Neural cell (in vitro differentiated cells): ENCODE measurements around the gene TSPY8.
"Not testable (repeated sequence)": the region's sequence is repeated elsewhere in the genome, so short reads cannot be mapped to it uniquely, and the experiment has no call there.

Experiments
- POLR2AphosphoS5 ChIP-seq: IDR thresholded peaks from 2 replicates; pipeline ENCODE4 v1.6.1; 2012
- TF ChIP-seq, protein P1 (sequence below): fragments of 450-650 bp; IDR thresholded peaks from 2 replicates; pipeline ENCODE4 v1.5.1; 2014; ENCODE audit warnings: antibody characterized with exemption, mild to moderate bottlenecking, moderate library complexity; ENCODE audit not compliant: poor library complexity, severe bottlenecking

- TF ChIP-seq, protein P1, sequence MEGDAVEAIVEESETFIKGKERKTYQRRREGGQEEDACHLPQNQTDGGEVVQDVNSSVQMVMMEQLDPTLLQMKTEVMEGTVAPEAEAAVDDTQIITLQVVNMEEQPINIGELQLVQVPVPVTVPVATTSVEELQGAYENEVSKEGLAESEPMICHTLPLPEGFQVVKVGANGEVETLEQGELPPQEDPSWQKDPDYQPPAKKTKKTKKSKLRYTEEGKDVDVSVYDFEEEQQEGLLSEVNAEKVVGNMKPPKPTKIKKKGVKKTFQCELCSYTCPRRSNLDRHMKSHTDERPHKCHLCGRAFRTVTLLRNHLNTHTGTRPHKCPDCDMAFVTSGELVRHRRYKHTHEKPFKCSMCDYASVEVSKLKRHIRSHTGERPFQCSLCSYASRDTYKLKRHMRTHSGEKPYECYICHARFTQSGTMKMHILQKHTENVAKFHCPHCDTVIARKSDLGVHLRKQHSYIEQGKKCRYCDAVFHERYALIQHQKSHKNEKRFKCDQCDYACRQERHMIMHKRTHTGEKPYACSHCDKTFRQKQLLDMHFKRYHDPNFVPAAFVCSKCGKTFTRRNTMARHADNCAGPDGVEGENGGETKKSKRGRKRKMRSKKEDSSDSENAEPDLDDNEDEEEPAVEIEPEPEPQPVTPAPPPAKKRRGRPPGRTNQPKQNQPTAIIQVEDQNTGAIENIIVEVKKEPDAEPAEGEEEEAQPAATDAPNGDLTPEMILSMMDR, result not testable (repeated sequence)
- TF ChIP-seq POLR2AphosphoS5, result not testable (repeated sequence)
Measured at GRCh38 chrY:9396527-9396926, 38.9 kb downstream of the TSPY8 start.
